ENCODE measurements around the gene PRR14L.

DNA sequence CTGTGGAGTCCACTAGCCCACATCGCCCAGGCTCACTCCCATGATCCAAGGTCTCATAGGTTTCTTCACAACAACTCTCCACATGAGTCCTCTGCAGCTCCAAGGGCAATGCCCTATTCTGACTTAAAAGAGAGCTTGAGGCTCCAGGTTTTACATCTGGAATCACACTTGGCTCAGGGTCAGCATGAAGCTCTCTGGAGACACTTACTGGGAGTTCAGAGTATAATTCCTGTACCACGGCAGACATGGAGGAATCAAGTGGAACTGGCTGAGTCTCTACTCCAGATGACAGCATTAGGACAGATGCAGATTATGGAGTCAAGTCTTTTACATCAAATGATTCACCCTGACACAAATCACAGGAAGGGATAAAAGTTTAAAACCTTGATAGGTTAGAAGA, 11.4 kb downstream of the PRR14L start:
- TF ChIP-seq, protein P1, sequence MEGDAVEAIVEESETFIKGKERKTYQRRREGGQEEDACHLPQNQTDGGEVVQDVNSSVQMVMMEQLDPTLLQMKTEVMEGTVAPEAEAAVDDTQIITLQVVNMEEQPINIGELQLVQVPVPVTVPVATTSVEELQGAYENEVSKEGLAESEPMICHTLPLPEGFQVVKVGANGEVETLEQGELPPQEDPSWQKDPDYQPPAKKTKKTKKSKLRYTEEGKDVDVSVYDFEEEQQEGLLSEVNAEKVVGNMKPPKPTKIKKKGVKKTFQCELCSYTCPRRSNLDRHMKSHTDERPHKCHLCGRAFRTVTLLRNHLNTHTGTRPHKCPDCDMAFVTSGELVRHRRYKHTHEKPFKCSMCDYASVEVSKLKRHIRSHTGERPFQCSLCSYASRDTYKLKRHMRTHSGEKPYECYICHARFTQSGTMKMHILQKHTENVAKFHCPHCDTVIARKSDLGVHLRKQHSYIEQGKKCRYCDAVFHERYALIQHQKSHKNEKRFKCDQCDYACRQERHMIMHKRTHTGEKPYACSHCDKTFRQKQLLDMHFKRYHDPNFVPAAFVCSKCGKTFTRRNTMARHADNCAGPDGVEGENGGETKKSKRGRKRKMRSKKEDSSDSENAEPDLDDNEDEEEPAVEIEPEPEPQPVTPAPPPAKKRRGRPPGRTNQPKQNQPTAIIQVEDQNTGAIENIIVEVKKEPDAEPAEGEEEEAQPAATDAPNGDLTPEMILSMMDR (IDR thresholded peaks at IDR 0.05): no peak
- TF ChIP-seq POLR2A (IDR thresholded peaks at IDR 0.05): no peak
